ES-I3 (cell line): ENCODE measurements around the gene CCL21.

Source experiments
- H3K36me3 ChIP-seq: 2 replicates; pipeline ENCODE4 v1.6.1; 2013; ENCODE audit warnings: mild to moderate bottlenecking, low read length, control low read depth, moderate library complexity; ENCODE audit not compliant: insufficient read depth
- H3K4me1 ChIP-seq: 2 replicates; pipeline ENCODE4 v1.6.1; 2013; ENCODE audit warnings: mild to moderate bottlenecking, control low read depth, low read length; ENCODE audit not compliant: insufficient read depth
- H3K9ac ChIP-seq: 2 replicates; pipeline ENCODE4 v1.6.1; 2013; ENCODE audit warnings: low read depth, mild to moderate bottlenecking, low read length, moderate library complexity
- H3K9me3 ChIP-seq: 2 replicates; pipeline ENCODE4 v1.6.1; 2013; ENCODE audit warnings: mild to moderate bottlenecking, low read length, moderate library complexity; ENCODE audit not compliant: control insufficient read depth, insufficient read depth

The CCL21 gene

DNA sequence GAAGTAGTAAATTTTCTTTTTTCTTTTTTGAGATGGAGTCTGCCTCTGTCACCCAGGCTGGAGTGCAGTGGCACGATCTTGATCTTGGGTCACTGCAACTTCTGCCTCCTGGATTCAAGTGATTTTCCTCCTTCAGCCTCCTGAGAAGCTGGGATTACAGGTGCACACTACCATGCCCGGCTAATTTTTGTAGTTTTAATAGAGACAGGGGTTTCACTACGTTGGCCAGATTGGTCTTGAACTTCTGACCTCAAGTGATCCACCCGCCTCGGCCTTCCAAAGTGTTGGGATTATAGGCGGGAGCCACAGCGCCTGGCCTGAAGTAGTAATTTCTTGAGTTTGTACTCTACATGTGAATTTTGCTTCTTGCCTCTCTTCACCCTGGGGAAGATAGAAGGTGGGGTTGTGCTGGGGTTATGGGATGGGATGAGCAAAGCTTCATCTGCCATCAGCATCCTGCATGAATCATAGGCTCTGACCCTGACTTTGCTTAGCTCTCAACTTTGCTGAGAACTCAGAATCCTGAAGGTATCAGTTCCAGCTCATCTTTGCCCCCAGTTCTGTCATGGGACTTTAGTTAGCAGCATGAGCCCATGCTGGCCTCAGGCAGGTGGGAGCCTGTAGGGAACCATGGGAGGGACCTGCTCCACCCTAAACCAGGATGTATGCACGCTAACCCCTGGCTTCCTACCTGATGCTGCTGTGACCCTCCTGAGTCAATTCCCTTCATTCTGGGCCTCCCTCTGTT lies 9.3 kb upstream of the CCL21 start:
- Histone ChIP-seq H3K9ac (no peak overlapping the region), H3K9me3 (no peaks in the 10 kb centered on the region), H3K4me1 (no peaks in the 10 kb centered on the region), H3K36me3 (no peaks in the 10 kb centered on the region)

DNA sequence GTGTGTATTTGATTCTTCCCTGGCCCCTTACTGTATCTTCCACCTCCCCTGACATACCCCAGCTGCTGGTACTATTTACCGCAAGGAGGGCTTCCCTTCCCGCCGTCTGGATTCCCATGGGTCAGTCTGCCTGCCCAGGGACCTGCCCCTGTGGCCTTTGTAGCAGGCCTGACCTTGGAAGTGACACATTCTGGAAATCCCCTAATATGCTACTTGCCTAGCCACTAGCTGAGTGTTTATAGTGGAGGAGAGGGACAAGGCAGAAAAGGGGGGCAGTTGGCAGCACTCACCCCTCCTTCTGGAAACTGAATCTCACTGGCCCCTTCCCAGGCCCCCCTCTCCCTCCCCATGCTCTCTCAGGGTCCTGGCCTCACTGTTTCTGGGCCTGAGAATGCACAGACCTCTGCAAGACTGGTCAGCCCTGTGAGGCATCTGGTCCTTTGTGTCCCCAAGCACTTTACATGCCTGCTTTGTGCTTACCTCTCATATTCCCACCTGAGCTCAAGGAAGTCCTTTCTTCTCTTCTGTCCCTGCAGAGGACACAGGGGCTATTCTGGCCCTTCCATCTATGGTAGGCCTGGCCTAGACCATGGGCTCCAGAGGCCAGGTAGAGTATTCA lies 8.2 kb upstream of the CCL21 start:
- no peak overlapping the region for H3K9ac ChIP-seq
- H3K4me1 ChIP-seq, result no peaks in the 10 kb centered on the region
- H3K36me3 ChIP-seq, result no peaks in the 10 kb centered on the region
- no peaks in the 10 kb centered on the region for H3K9me3 ChIP-seq

DNA sequence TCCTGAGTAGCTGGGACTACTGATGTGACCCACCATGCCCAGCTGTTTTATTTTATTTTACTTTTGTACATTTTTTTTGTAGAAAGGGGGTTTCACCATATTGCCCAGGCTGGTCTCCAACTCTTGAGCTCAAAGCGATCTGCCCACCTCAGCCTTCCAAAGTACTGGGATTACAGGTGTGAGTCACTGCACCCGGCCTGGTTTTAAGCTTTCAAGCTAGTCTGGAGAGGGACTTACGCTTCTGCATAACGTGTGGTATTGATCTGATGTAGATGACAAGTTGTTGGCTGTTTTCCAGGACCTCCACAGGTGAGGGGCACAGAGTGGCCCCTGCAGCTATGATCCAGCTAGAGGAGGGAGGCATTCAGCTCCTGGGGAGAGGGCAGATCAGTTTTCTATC lies 6.8 kb upstream of the CCL21 start:
- Histone ChIP-seq H3K36me3 (no peaks in the 10 kb centered on the region), H3K9ac (no peak overlapping the region), H3K4me1 (no peaks in the 10 kb centered on the region), H3K9me3 (no peaks in the 10 kb centered on the region)

DNA sequence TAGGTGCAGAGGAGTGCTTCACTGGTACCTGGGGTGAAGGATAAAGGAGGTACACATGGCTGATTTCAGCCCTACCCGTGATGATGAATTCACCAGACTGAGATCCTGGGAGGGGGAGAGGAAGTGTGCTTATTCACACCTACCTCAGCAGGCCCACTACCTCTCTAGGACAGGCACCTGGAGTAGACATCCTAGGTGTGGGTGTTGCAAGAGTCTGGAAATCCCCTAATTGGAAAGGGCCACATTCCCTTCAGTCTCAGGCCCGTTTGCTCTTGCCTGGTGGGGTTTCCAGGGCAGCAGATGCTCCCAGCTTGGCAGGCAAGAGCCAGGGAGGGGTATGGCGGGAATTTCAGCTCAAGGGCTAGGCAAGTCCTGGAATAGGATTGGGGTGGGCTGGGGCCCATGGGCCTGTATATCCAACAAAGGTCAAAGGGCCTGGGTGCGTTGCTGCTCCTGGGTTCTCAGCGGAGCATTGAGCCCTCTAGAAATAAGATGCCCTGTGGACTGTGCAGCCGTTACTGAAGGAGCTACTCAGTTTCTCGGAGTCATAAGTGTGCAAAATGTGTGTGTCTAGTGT lies 5.8 kb upstream of the CCL21 start:
- H3K9me3 ChIP-seq, result no peaks in the 10 kb centered on the region
- no peaks in the 10 kb centered on the region for H3K4me1 ChIP-seq
- H3K36me3 ChIP-seq, result no peaks in the 10 kb centered on the region
- no peak overlapping the region for H3K9ac ChIP-seq

DNA sequence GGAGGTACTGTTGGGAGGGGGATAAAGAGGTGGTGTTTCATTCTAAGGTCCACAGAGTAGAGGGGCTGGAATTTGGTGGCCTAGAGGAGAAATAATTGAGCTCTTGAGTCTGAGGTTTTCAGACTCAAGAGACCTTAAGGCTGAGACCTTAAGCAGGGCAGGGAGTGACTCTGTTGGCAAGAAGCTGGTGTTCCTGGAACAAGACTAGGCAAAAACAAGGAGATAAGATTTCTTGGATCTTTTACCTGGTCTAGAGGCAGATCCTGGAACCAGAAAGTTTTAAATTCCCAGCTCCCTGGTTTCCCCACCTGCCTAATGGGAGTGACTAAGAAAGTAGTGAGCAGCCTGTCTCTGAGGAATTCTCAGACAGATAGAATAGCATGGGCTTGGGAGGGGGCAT lies 4.1 kb upstream of the CCL21 start:
- Histone ChIP-seq H3K9me3 (no peaks in the 10 kb centered on the region), H3K36me3 (no peaks in the 10 kb centered on the region), H3K4me1 (no peaks in the 10 kb centered on the region), H3K9ac (no peak overlapping the region)

DNA sequence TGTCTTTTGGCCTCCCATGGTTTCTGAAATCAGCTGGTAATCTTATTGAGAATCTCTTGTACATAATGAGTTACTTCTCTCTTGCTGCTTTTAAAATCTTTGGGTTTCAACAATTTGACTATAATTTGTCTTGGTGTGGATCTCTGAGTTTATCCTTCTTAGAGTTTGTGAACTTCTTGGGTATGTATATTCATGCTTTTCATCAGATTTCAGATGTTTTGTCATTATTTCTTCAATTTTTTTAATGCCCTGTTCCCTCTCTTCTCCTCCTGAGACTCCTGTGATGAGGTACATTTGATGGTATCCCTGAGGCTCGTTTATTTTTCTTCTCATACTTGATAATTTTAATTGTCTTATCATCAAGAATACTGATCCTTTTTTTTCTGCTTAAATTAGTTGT lies 2.2 kb upstream of the CCL21 start:
- Histone ChIP-seq H3K36me3 (no peaks in the 10 kb centered on the region), H3K9ac (no peak overlapping the region), H3K4me1 (no peaks in the 10 kb centered on the region), H3K9me3 (no peaks in the 10 kb centered on the region)

DNA sequence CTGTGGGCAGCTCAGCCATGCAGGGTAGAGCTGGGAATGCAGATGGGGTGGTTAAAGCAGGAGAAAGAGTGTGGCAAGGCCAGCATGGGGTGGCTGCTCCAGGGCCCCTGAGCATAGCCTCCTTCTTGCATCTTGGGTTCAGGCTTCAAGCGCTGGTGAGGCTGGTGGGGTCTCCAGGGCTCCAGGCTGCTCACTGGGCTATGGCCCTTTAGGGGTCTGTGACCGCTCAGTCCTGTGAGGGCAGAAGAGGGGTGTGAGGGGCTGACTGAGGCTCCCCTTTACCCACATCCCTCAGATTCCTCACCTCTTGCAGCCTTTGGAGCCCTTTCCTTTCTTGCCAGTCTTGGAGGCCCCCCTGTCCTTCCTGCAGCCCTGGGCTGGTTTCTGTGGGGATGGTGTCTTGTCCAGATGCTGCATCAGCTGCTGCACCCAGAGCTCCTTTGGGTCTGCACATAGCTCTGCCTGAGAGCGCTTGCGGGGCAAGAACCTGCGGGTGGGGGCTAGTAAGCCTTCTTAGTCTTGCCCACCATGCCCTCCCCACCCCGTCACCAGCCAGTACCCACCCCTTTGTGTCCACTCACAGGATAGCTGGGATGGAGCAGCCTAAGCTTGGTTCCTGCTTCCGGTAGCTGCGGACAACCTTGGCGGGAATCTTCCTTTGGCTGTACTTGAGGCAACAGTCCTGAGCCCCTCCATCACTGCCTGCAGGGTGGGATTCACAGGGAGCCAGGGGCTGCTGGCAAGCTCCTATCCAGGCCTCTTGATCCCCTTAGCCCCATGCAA lies 549 bp downstream of the CCL21 start:
- no peaks in the 10 kb centered on the region for H3K36me3 ChIP-seq
- H3K9me3 ChIP-seq, result no peaks in the 10 kb centered on the region
- no peaks in the 10 kb centered on the region for H3K4me1 ChIP-seq
- no peak overlapping the region for H3K9ac ChIP-seq

DNA sequence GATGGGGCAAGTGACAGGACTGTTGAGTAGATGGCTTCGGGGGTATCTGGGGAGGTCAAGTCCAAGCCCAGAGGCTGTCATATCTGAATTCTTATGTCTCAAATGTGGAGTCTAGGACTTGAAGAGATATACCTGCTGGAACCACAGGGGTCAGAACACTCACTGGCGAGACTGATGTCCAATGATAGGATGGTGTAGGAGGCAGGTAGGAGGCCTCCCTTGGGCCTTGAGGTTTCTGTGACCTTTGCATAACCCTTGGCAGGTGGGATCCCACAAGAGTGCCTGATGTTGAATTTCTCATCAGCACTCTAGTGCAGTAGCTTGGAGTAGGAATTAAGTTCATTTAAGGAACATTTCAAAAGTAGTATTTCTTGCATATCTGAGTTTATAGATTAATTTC lies 2.8 kb downstream of the CCL21 start:
- Histone ChIP-seq H3K9me3 (no peaks in the 10 kb centered on the region), H3K4me1 (no peaks in the 10 kb centered on the region), H3K36me3 (no peaks in the 10 kb centered on the region), H3K9ac (no peak overlapping the region)

DNA sequence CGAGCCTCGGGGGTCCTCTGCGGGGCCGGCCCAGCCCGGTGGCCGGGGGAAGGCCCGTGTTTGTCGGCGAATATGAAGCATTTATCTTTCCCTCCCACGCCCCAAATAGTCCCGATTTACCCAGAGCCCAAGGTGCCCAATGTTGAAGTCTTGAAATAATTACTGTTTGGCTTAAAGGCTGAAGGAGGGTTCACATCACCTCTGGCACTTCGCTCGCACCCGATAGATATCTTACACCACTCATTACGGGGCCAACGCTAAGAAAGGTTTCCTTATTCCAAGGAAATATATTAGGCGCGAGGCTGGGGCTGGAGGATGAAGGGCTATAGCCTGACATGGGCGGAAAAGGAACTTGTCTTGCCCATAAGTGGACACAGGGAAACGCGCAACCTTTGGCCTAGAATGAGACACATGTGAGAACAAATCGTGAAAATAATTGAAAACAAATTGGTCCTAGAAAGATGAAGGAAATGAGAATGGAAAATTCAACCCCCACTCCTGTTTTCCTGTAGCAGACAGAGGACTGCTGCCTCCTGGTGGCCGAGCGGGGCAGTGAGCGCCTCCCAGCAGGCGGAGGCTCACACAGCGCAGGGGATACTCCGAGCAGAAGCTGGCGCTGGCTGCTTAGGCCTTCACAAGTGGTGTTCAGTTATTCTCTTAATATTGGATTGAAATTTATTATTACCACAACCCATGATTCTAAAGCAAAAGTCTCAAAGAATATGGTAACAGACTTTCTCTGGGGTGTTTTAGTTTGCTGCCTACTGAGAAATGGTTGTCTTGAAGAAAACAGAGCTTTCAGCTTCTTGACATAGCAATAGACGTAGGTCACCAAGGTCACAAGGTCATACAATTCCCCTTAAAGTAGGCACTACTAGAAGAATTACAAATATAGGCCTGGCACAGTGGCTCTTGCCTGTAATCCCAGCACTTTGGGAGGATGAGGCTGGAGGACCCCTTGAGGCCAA lies 7.9 kb downstream of the CCL21 start:
- no peaks in the 10 kb centered on the region for H3K36me3 ChIP-seq
- H3K9ac ChIP-seq, result peak overlapping the region; percentile 66; the same call in 1 of the 2 replicates
- H3K9me3 ChIP-seq, result no peaks in the 10 kb centered on the region
- no peaks in the 10 kb centered on the region for H3K4me1 ChIP-seq

DNA sequence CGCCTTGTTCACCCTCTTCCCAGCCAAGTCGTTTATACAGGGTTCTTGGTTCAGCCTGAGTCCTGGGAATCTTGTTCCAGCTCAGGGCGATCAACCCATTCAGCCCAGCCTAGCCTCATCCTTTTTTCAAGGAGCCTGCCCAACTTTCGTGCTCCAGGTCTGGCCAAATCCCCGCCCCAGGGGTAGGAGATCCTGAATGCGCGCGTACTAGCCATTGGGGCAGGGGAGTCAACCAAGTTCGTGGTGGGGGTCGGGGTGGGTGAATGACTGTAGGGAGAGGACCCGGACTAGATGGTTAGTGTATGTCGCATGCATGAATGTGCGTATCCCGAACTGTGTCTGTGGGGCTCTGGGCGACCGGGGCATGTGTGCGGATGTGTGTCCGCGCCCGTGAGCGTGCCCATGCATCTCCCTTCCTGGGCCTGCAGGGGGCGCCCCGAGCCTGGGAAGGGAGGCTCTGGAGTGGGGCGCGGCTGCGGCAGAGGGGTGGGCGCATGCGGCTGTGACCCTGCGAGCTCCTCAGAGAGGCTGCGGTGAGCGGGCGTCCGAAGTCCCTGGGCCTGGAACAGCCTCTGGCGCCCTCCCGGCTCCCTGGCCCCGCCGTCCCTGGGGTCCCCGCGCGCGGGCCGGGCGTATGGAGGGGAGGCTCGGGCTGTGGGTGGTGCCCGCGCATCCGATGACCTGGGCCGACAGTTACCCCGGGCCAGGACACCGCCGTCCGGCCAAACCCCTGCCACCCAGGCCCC lies 8.7 kb downstream of the CCL21 start:
- Histone ChIP-seq H3K9me3 (no peaks in the 10 kb centered on the region), H3K36me3 (no peaks in the 10 kb centered on the region), H3K9ac (peak overlapping the region; percentile 66; the same call in 1 of the 2 replicates), H3K4me1 (no peaks in the 10 kb centered on the region)

DNA sequence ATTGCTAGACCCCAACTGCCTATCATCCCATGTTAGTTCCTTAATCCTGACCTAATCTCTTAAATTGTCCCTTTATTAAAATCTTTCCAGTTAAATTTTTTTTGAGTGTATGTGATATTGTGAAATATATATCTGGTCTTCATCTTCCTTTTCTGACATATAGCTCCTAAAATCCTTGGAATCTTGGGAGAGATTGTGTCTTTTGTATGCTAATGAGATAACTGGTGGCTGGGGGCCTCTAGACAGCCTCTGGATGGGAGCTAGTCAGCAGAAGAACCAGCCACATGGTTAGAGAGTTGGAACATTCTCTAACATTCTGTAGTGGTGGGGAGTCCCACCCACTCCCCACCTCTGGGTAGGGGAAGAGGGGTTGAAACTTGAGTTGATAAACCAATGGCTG lies 15.1 kb downstream of the CCL21 start:
- no peak overlapping the region for H3K9ac ChIP-seq
- H3K9me3 ChIP-seq, result no peaks in the 10 kb centered on the region
- no peaks in the 10 kb centered on the region for H3K4me1 ChIP-seq
- no peaks in the 10 kb centered on the region for H3K36me3 ChIP-seq

DNA sequence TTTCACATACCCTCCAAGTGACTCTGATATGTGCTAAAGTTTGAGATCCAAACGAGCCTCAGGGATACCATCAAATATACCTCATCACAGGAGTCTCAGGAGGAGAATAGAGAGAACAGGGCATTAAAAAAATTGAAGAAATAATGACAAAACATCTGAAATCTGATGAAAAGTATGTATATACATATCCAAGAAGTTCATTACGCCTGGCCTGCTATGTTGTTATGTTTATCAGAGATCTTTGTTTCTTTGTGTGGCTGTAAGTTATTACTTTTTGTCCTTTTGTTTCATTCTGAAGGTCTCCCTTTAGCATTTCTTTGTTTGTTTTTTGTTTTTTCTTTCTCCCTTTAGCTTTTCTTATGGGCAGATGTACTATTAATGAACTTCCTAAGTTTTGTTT lies 16.4 kb downstream of the CCL21 start:
- no peaks in the 10 kb centered on the region for H3K36me3 ChIP-seq
- H3K4me1 ChIP-seq, result no peaks in the 10 kb centered on the region
- H3K9ac ChIP-seq, result no peak overlapping the region
- no peaks in the 10 kb centered on the region for H3K9me3 ChIP-seq

DNA sequence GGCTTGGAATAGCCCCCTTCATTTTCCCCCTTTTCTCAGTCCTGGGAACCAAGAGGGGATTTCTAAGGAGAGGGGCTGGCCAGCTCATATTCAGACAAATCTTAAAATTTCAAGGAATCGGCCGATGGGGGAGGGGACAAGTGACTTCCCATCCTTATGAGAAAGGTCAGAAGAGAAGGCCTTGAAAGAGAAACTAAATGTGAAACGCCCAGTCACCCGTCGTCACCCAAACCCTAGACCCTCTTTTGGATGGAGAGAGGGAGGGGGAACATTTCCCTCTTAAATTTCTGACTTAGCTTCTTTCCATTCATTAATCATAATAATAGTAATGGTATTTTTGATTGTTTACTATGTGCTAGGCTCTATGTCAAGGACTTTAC lies 18.0 kb downstream of the CCL21 start:
- Histone ChIP-seq H3K9me3 (no peaks in the 10 kb centered on the region), H3K36me3 (no peaks in the 10 kb centered on the region), H3K9ac (no peak overlapping the region), H3K4me1 (no peaks in the 10 kb centered on the region)
